Measurements from ENCODE around the gene RIPK4. TPM values are rescaled to one million over a fixed set of nuclear protein-coding genes. Genes with fewer than 3 reads are reported as not detected.
A peak's percentile ranks its signal among the peaks of the same experiment; 100 is the strongest.

The RIPK4 gene
- total and polyA plus RNA-seq, 8 donors: 8.7 to 37.6 (median 21.2) TPM

DNA sequence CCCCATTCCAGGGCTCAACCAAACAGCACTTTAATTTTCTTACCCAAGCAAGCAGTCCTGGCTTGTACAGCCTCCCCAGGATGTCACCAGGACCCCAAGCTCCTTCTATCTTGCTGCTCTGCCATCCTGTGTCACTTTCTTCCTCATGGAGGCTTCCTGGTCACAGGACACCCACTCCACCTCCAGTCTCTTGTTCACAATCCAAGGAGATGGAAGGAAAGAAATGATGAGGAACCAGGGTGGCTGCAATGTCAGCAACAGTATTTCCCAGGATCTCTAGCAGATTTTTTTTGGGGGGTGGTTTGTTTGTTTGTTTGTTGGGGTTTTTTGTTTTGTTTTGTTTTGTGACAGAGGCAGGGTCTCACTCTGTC is 58.9 kb downstream of the RIPK4 start:
- H3K27ac ChIP-seq: peak overlapping the region; percentile 51 to 79 (median 73)

DNA sequence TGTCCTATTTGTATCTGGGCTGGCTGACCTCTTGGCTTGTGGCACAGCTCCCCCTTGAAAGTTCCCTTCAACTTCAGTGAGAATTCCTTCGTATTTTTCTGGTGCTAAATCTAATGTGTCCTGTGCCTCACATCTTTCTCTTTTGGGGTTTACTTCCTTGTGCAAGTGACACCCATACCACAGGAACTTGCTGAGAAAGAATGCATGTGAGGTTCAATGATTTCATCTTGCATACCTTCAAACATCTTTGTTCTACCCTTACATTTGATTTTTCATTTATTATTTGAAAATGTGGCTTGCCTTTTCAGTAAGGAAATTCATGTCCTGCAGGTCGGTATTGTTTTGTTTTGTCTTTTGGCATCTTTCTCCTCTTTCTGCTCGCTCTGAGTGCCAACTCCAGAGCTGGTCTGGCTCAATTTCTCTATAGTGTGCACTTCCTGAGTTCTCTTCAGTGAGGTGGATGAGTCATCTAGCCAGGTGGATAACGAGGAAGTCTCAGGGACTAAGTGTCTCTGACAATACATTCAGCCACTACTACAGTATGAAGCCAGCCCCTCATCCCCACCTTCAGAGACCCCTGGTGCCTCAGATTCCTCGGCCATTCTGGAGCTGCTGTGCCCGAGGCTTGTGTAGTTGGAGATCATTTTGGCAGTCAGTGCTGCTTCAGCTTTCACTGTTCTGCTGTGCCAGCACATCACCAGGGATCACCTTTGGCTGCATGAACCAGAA is 59.5 kb downstream of the RIPK4 start:
- TF ChIP-seq, protein P1, sequence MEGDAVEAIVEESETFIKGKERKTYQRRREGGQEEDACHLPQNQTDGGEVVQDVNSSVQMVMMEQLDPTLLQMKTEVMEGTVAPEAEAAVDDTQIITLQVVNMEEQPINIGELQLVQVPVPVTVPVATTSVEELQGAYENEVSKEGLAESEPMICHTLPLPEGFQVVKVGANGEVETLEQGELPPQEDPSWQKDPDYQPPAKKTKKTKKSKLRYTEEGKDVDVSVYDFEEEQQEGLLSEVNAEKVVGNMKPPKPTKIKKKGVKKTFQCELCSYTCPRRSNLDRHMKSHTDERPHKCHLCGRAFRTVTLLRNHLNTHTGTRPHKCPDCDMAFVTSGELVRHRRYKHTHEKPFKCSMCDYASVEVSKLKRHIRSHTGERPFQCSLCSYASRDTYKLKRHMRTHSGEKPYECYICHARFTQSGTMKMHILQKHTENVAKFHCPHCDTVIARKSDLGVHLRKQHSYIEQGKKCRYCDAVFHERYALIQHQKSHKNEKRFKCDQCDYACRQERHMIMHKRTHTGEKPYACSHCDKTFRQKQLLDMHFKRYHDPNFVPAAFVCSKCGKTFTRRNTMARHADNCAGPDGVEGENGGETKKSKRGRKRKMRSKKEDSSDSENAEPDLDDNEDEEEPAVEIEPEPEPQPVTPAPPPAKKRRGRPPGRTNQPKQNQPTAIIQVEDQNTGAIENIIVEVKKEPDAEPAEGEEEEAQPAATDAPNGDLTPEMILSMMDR (IDR thresholded peaks at IDR 0.05): no peak
- TF ChIP-seq POLR2A (IDR thresholded peaks at IDR 0.05) (no peak), EP300 (IDR thresholded peaks at IDR 0.05) (no peak), POLR2AphosphoS5 (IDR thresholded peaks at IDR 0.05) (peak in 1 of 3 donors; percentile 62)
- peaks cover 13 to 48% (median 26%) of the 10 kb centered on the region in 4 donors for H3K4me1 ChIP-seq

More for the DNA sequence above, 58.9 kb downstream of the RIPK4 start:
- Histone ChIP-seq H3K27me3 (peaks cover 0 to 35% (median 5%) of the 10 kb centered on the region in 3 donors), H3K36me3 (no peaks in the 10 kb centered on the region), H3K4me1 (peaks cover 14 to 51% (median 27%) of the 10 kb centered on the region in 4 donors), H3K9me3 (no peaks in the 10 kb centered on the region), H3K4me3 (no peak overlapping the region)
- TF ChIP-seq EP300 (IDR thresholded peaks at IDR 0.05): no peak
- TF ChIP-seq, protein P1 (IDR thresholded peaks at IDR 0.05): no peak
- no peak for TF ChIP-seq POLR2A (IDR thresholded peaks at IDR 0.05)
- TF ChIP-seq POLR2AphosphoS5 (IDR thresholded peaks at IDR 0.05): no peak
- no peak for DNase-seq
- intact Hi-C loops (cut with DNase I; ENCODE audit: low total_unique reads): no loop called here

DNA sequence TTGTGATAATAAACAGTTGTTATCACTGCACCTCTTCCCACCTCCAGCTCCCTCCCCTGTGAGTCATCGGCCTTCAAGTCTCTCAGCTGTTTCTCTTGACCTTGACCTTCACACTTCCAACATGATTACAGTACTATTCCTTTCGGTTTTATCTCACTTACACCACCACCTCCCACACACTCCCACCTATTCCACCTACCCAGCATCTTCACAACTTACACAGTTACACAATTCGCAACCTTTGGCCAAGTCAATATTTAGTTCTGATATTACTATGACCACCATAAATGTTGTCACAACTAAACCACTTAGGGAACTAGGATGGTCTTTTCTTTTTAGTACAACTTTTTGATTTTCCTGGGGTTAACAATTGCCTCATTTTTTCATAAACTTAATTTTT is 60.2 kb downstream of the RIPK4 start:
- peak in 1 of 2 donors; percentile 88 for DNase-seq
- Histone ChIP-seq H3K4me1 (peaks cover 6 to 41% (median 23%) of the 10 kb centered on the region in 4 donors), H3K4me3 (no peak overlapping the region), H3K27me3 (peaks cover 0 to 24% (median 0%) of the 10 kb centered on the region in 3 donors), H3K9me3 (no peaks in the 10 kb centered on the region), H3K27ac (peak overlapping the region in 4 of 5 donors; percentile 51 to 75 (median 68)), H3K36me3 (no peaks in the 10 kb centered on the region)
- intact Hi-C loops (cut with DNase I; ENCODE audit: low total_unique reads): no loop called here
- TF ChIP-seq POLR2AphosphoS5 (IDR thresholded peaks at IDR 0.05) (peak in 2 of 3 donors; percentile 47 to 70), EP300 (IDR thresholded peaks at IDR 0.05) (no peak)
- WGBS, 5 donors: 19 to 35% (median 34%) methylated on average over 3 of the region's 3 CpGs

More for the DNA sequence above, 59.5 kb downstream of the RIPK4 start:
- Histone ChIP-seq H3K27me3 (peaks cover 0 to 31% (median 5%) of the 10 kb centered on the region in 3 donors), H3K9me3 (no peaks in the 10 kb centered on the region), H3K4me3 (no peak overlapping the region), H3K27ac (peak overlapping the region; percentile 51 to 79 (median 73)), H3K36me3 (no peaks in the 10 kb centered on the region)
- intact Hi-C loops (cut with DNase I; ENCODE audit: low total_unique reads): no loop called here
- WGBS, 5 donors: 29 to 44% (median 32%) methylated on average over 6 of the region's 6 CpGs
- no peak for DNase-seq

DNA sequence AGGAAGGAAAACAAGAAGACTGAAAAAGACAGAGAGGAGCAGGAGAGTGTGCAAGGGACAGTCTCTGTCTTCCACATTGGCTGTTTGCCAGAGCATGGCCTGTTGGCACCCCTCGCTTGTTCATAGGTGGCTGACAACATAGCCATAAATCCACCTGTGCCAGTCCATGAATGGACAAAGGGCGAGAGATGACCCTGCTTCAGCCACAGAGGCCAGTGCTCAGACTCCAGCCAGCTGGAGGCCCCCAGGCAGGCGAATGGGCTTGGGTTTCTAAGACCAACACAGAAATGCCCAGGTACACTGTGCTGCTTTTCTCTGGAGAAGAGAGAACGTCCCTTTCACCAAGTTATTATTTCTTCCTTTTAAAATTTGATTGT is 60.6 kb downstream of the RIPK4 start:
- WGBS, 5 donors: 48 to 71% (median 65%) methylated on average over 4 of the region's 4 CpGs
- H3K9me3 ChIP-seq: no peaks in the 10 kb centered on the region
- intact Hi-C loops (cut with DNase I; ENCODE audit: low total_unique reads): no loop called here

More for the DNA sequence above, 60.6 kb downstream of the RIPK4 start:
- TF ChIP-seq EP300 (IDR thresholded peaks at IDR 0.05) (no peak), POLR2AphosphoS5 (IDR thresholded peaks at IDR 0.05) (no peak), POLR2A (IDR thresholded peaks at IDR 0.05) (no peak)
- TF ChIP-seq, protein P1 (IDR thresholded peaks at IDR 0.05): no peak
- peaks cover 5 to 36% (median 21%) of the 10 kb centered on the region in 4 donors for H3K4me1 ChIP-seq
- H3K27ac ChIP-seq: peak overlapping the region; percentile 51 to 75 (median 70)
- no peak for DNase-seq
- no peaks in the 10 kb centered on the region for H3K36me3 ChIP-seq
- H3K4me3 ChIP-seq: no peak overlapping the region
- peaks cover 0 to 21% (median 0%) of the 10 kb centered on the region in 3 donors for H3K27me3 ChIP-seq
